ENCODE measurements around the gene TMIE. TPM values are rescaled to one million over a fixed set of nuclear protein-coding genes. Genes with fewer than 3 reads are reported as not detected.

The TMIE gene
- total RNA-seq, 1 donor from 2014 or later, result not detected

DNA sequence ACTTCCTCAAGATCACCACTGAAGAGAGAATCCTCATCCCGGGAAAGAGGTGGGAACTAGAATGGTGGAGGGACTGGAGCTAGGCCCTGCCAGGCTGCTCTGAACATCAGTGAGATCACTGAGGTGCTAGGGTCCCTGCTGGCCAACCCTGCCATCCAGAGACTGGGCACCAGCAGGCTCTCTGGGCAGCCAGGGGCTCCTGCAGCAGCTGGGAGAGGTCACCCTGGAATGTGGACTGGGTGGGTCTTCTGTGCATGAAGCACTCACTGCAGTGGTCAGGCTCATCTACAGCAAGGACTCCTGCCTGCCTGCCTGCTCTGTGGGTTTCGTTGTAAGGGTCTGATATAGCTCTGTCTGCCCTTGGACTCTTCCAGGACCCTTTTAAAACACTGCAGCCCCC lies 32.6 kb upstream of the TMIE start:
- no peak for DNase-seq (ENCODE audit: extremely low read depth, low read depth, low spot score)

DNA sequence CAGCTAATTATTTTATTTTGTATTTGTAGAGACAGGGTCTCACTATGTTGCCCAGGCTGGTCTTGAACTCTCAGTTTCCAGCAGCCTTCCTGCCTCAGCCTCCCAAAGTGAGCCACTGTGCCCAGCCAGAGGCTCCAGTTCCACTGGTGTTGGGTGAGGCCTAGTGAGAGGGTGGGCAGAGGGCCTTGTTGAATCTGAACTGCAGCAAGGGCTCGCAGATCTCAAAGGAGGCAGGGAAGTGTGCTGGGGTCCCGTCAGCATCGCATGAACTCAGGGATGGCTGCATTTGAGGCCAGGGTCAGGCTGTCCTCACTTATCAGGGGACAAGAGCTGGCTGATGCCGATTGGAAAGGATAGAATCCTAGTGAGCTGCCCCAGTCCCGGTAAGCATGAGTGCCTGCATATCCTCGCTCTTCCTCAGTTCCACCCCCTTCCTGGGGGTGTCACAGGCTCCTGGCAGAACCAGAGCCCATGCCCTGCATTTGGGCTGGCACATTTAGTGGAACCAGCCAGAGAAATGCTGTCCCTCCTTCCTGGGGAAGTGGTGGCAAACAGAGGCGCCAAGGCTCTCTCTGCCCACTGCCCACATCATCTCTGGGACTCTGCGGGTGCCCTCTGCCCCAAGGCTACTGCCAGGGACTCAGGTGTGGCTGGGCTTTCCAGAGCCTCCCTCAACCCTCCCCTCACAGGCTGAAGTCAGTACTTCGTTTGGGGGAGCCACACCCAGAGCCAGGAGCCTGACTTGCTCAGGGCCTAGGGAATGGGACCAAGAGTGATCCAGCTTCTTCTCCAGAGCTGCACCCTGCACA lies 31.8 kb upstream of the TMIE start:
- DNase-seq (ENCODE audit: extremely low read depth, low read depth, low spot score), result no peak

DNA sequence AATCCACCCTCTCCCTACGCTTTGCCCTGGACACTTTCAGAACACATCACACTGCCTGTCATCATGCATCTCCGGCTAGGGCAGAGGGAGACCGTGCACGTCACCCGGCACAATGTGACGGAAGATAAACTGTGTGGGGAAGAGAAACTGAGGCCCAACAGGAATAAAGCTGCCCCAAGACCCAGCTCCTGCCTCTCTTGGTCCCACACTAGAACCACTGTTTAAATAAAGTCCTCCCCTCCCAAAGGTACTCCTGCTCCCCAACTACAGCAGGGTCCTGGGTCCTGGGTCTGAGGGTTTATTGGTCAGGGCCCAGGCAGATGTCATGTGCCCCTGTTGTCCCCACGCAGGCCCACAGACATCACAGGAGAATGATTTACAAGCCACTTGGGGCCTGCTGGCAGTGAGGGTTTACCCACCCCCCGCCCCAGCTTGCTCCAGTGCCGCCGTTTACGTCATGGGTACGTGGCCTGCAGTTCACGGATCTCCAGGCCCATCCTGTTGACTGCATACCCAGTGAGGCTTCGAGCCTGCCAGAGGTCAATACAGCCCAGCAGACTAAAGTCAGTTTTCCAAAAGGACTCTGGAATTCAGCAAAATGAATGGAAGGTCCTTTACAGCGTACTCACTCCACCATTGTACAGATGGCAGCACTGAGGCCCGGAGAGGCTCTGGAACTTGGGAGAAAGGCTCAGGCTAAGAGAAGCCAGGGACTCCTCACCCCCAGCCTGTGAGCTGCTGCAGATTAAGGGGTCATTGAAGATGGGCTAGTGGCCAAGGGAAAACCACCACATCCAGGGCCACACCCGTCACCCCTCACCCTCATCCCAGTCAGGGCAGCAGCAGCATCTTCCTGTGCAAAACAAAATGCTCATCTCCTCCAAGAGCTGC lies 30.9 kb upstream of the TMIE start:
- DNase-seq (ENCODE audit: extremely low read depth, low read depth, low spot score), result no peak

DNA sequence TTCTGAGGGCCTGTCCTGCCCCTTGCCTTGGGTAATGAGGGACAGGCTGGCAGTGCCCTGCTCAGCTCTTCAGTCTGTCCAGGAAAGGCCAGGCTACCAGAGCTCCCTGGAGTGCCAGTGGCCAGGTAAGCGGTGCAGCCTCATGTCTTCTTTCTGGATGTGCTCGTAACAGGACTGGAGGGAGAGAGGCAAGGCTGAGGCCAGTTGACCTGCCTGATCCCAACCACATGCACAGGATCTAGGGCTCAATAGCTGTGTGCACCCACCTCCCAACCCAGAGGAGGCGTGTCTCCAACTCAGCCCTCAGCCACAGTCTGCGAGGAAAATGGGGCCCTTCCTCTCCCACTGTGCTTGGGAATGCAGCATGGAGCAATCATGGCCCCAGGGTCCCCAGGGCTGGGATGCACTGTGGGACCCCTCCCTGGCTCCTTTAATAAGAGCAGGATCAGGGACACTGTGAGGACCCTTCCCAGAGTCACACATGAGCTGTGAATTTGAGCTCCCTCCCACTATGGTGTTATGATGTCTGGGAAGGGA lies 30.2 kb upstream of the TMIE start:
- DNase-seq (ENCODE audit: extremely low read depth, low read depth, low spot score), result no peak

DNA sequence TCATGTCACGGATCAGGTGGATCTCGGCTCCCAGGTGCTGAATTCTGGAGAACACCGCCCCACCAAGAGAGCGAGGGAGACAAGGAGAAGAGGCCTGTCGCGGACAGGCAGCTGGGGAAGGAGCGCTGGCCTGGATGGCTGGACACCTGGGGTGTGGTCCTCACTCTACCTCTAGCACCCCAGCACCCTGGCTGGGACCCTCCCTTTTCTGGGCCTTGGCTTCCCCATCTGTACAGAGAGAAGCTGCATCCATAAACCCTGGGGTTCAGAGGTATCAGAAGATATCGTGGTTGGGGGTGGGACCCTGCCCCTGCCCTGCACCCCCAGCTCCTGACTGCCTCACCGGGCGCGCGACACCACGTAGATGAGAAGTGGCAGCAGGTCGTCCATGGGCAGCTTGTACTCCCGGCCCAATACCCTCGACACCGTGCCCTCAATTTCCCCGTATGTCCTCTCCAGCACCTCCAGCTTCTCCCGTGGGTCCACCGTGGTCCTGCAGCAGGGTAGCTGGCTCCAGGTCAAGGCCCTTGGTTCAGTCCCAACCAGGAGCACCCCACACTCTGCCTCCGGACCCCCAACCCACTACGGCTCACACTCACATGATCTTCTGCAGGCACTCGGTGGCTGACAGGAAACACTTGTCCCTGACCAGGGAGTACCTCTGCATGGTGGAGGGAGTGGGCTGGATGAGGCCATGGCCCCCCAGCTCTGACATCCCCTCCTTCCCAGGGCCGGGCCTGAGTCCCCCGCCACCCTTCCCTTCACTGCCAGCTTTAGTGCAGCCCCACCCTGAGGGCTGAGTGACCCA lies 29.4 kb upstream of the TMIE start:
- DNase-seq (ENCODE audit: extremely low read depth, low read depth, low spot score), result no peak

DNA sequence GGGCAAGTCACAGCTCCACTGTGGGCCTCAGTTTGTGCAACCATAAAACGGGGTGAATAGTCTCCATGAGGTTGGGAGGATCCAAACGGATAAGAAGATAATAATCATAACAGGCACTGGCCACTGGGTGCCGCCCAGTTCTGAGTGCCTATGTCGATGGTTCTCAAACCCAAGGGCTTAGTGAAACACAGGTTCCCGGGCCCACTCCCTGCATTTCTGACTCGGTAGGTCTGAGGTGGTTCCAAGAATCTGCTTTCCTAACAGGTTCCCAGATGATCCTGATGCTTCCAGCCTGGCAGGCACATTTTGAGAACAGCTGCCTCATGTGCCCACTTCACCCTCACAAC lies 28.9 kb upstream of the TMIE start:
- DNase-seq (ENCODE audit: extremely low read depth, low read depth, low spot score), result no peak

DNA sequence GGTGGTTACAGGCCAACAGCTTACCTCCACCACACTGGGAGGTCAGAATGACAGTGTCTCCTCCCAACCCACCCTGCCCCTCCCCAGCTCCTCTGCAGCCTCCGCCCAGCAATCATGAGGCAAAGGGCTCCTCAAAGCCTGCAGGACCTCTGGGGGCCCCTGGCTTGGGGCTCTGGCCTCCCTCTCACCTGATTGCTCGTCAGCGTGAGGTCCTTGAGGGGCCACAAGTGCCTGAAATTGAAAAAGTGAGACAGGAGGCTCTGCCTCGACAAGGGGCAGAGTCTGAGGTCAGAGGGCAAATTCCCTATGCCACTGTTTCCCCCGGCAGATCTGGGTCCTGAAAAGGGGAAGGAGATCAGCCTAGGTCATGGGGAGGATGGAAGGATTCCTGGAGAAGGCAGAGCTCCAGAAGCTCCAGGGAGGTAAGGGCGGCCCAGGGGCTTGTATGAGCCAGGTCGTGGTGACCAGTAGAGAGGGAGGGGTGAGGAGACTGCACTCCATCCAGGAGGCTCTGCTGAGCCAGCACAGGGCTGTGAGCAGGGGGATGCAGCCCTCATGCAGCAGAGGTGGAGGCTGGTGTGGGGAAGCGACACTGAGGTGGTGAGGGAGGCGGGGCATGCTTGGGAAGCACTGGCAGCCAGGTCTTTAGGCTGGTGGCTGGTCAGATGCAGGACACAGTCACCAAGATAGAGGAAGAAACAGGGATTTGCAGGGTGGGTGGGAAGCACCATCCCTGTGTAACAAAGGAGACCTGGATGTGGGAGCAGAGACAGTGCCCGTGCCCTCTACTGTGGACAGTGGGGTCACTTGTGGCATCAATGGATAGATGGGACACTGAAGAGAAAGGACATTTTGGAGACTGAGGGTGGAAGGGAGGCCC lies 27.8 kb upstream of the TMIE start:
- DNase-seq (ENCODE audit: extremely low read depth, low read depth, low spot score), result no peak

DNA sequence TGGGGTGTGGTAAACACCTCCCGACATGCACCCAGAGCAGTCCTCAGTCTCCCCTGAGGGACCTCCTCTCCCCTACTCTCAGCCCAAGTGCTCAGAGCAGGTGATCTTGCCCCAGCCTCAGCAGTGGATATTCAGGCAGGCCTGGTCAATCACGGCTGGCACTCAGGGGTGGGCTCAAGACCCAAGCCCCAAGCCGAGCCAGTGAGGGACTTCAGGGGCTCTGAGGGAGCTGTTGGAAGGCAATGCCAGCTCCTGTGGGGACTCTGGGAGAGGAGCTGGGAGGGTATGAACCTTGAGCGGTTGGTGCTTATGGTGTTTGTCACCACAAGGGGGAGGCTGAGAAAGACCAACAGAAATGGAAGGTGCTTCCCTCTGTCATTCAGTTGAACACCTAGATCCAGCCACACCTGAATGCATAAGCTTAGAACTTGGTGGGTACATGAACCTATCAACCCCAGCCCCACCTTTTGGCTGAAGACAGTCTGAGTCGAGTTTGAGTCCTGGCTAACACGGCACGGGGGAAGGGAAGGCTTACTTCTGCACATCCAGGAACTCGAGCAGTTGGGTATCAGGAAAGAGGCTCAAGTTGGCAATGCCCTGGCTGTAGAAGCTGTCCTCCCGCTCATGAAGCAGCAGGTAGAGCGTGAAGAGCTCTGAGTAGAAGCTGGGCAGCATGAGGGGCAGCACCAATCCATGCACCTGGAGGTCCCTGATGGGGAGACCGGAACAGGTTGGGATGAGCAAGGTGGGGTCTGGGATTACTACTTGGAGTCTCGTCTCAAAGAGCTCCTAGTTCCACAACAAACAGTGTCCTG lies 27.0 kb upstream of the TMIE start:
- DNase-seq (ENCODE audit: extremely low read depth, low read depth, low spot score), result no peak

DNA sequence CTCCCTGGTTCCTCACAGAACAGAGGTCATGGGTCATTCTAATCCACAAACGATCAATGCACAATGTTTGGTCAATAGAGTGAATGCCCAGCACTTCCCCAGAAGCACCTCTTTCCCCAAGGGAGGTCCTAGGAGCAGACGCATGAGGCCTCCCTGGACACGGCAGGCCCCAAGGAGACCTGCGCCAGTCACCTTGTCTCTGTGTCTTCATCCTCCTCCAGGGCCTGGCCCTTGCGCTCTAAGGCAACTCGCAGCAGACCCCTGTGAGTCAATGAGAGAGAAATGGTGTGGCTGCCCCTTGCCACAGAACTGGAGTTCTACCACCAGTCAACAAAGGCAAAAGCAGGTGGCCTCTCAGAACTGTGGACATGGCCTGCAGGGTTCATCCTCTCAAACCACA lies 25.8 kb upstream of the TMIE start:
- DNase-seq (ENCODE audit: extremely low read depth, low read depth, low spot score), result no peak

DNA sequence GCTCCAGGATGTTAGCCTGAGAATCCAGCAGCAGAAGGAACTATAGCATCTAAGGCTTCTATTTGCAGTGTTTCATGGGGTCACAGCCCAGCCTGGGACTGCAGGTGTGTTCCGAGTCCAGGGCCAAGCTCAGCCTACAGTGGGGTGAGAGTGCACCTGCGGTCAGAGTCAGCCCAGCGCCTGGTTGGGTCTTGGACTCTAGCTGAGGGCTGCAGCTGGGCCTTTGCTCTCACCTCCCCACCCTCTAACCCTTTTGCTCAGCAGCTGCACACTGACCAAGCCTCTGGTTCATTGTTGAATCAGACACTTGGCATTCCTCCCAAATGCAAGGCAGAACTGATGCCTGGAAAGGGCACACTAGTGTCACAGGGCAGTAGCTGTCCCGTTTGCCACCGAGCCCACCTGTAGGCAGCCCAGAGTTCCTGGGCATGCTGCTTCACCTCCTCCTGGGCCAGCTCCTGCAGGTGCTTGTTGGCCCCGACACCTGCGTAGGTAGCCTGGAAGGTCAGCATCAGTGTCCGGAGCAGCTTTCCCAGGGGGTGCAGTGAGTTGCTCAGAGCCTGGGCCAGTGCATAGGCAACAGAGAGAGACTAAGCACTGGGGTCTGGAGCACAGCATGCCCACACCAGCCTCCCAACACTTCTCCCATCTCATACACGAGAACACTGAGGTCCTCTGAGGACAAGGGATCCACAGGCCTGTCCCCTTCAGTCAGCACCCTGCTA lies 25.2 kb upstream of the TMIE start:
- no peak for DNase-seq (ENCODE audit: extremely low read depth, low read depth, low spot score)

DNA sequence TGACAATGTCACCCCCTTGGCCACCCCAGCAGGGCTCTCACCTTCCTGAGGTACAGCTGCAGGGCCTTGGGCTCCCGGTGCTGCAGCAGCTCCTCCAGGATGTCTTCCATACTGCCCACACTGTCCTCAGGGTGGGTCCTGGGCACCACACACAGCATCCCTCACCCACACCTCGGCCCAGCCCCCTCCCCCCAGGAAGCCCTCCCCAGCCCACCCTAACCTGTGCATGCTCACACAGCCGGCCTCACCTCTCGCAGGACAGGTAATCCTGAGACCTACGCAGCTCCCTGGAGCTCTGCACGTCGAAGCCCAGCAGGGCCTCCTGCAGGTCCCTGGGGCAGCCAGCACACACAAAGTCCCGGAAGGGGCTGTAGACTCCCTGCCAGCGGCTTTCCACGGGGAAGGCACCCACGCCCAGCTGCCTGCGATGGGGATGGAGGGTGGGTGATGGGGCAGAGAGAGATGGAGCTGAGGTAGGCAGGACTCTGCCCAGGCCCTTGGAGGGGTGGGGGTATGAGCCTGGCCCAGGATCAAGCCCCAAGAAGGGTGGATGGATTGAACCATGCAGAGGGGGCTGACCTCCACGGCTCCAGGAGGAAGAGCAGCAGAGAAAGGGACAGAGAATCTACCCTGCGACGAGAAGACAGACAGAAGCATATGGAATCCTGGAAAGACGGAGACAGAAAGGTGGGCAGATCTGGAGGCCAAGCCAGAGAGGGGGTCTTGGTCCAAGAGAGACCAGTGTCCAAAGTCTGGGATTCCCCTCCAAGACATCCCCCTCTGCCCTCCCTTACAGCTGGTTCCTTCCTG lies 24.4 kb upstream of the TMIE start:
- no peak for DNase-seq (ENCODE audit: extremely low read depth, low read depth, low spot score)

DNA sequence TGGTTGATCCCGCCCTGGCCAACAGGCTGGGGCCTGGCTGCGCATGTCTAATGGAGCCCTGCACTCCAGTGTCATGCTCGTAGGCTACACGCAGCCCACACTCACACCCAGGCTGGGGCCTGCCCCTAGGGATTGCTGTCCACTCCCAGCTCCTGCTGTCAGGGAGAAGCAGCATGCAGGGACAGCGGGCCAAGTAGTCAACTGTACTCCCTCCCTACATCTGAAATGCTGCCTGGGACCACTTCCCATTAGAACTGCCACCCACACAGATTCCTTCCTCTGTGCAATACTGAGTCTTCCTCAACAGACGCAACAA lies 23.8 kb upstream of the TMIE start:
- DNase-seq (ENCODE audit: extremely low read depth, low read depth, low spot score), result no peak

DNA sequence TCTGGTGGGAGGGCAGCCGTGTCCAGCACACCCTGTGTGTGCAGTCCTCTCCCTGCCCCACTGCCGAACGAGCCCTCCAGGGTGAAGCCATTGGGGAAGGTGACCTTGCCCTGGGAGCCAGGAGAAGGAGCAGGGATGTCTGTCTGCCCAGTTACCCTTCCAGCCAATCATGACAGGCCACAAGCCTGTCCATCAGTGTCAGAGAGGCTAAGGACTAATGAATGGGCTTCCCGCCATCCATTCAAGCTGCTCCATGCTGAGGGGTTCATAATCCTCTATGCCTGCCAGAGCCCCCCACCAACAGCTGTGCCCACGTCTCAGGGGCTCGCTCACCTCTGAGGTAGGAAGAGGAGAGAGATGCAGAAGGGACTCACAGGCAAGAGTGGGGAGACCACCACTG lies 22.9 kb upstream of the TMIE start:
- no peak for DNase-seq (ENCODE audit: extremely low read depth, low read depth, low spot score)

DNA sequence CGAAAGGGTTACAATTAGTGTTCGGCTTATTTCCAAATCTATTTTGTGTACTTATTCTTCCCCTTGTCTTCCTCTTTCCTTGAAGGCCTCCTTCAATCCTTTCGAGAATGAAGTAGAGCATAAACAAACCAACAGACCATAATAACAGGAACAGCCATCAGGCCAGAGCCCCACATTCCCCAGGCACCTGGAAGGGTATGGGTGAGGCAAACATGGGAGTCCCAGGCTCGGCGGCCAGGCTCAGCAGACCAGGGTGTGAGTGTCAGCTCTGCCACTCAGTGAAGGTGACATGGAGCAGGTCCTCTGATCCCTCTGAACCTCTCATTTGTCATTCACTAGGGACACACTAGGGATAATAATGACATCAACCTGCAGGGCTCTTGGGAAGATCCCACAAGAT lies 21.5 kb upstream of the TMIE start:
- DNase-seq (ENCODE audit: extremely low read depth, low read depth, low spot score), result no peak

DNA sequence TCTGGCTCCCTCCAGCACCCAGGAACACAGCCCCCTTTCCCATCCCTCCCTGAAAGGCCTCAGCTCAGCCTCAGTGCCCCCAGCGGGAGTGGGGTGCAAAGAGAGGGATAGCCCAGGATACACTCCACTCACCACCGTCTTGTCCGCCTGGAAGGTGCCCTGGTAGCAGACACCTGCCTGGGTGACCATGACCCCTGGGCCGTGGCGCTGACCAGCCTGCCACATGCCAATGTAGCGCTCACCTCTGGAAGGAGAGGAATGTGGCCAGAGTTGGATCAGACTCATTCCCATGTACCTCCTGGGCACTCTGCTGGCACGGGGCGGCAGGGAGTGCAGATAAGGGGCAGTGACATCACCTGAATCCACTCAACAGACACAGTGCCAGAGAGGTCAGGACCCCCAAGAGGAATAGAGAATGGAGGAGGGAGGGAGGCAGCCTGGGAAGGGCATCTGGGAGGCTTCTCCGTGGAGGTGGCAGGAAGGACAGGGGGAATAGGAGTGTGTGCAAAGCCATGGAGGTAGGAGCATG lies 20.8 kb upstream of the TMIE start:
- DNase-seq (ENCODE audit: extremely low read depth, low read depth, low spot score), result no peak

DNA sequence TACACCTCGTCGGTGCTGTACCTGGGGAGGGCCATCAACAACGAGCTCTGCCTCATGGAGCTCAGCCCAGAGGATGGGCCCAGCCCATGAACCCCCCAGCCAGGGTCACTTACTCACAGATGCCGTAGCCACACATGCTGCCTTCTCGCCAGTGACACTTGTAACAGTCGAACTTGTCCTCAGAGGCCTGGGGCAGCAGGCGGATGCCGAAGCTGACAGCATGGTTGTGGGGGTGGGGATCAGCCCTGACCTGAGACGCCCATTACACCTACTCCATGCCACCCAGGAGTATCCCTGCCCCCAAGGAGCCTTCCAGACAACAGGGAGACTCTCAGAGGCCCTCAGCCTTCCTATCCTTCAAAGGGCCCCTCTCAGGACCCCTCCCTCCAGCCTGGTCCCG lies 19.8 kb upstream of the TMIE start:
- no peak for DNase-seq (ENCODE audit: extremely low read depth, low read depth, low spot score)

DNA sequence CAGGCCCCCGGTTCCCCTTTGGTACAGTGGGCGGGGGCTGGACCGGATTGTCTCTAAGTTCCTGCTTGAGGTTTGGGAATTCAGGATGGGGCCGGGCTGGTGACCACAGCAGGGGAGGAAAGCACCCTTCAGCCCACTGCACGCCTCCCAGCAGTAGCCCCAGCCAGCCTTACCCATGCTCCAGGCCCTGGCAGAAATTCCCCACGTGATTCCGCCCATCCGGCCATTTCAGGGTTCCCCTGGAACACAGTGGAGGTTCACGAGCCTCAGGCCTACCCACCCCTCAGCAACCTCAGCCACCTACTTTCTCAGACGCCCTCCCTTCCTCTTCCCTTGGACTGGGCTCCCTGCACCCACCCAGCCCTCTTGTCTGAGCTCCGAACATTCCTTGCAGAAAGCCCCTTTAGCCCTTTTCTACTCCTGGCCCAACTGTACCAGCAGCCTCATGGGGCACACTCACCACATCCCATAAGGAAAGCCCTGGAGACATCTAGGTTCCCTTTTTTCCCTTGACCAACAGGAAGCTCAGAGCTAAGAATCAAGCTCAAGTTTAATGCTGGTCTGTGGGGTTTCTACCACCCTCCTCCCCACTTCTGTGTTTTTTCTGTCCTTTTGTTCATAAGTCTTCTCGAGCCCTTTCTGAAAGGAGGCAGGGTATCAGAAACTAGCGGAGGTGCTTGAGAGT lies 19.2 kb upstream of the TMIE start:
- DNase-seq (ENCODE audit: extremely low read depth, low read depth, low spot score), result no peak

Data from glomerular endothelial cell (primary cell).